ENCODE results near the gene AHRR.

The AHRR gene

DNA sequence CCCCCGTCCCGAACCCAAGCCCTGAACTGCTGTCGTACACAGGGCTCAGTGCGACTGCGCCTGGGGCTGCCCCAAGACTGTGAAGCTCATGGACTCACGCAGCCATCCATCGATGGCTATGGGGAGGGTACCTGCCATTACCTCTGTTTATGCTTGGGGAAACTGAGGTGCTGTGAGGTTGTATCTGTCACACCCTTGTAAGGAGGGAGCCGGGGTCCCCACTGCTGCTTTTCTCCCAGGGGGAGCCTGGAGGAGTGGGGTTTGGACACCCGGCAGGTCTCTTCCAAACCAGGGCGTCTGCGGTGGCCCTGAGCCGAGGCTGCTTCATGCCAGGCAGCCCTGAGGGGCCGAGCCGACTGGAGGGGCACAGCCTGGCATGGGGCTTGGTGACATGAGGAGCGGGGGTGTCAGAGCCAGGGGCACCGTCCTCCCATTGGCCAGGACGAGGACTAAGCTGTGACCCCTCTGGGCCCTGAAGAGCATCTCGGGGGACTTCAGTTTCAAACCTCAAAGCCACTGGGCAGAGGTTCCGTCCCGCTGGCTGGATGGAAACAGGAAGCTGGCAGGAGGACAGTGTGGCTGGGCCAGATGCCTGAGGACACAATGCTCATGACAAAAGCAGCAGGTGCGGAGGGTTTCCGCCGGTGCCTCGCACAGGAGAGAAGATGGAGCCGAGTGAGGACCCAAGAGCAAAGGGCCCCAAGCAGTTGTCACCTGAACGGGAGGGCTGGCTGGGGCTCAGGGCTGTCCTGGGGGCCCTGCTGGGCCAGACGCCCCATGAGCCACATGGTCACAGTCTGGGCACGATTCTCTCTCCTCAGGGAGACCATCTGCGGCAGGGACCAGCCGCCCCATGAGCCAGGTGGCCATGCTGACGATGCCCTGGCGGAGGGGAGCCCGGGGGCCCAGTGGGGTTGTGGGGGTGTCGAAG lies 67.0 kb downstream of the AHRR start:
- peak; percentile 12 for DNase-seq (ENCODE audit: insufficient read length, low spot score)
- FAIRE-seq = no peak
- TF ChIP-seq CTCF (IDR thresholded peaks at IDR 0.05; ENCODE audit: insufficient read depth, missing control alignments) = no peak

- TF ChIP-seq CTCF (IDR thresholded peaks at IDR 0.05; ENCODE audit: insufficient read depth, missing control alignments) = no peak
- no peak for DNase-seq (ENCODE audit: insufficient read length, low spot score)
- FAIRE-seq = no peak
Observed at GRCh38 chr5:389197-389821, 67.8 kb downstream of the AHRR start.

- DNase-seq (ENCODE audit: insufficient read length, low spot score) = peak; percentile 12
- FAIRE-seq = no peak
- TF ChIP-seq CTCF (IDR thresholded peaks at IDR 0.05; ENCODE audit: insufficient read depth, missing control alignments) = no peak
Observed at GRCh38 chr5:389891-390622, 68.5 kb downstream of the AHRR start.

GRCh38 chr5:390623-391491 lies 69.3 kb downstream of the AHRR start:
- TF ChIP-seq CTCF (IDR thresholded peaks at IDR 0.05; ENCODE audit: insufficient read depth, missing control alignments) = no peak
- DNase-seq (ENCODE audit: insufficient read length, low spot score) (peak; percentile 11), FAIRE-seq (no peak)

DNA sequence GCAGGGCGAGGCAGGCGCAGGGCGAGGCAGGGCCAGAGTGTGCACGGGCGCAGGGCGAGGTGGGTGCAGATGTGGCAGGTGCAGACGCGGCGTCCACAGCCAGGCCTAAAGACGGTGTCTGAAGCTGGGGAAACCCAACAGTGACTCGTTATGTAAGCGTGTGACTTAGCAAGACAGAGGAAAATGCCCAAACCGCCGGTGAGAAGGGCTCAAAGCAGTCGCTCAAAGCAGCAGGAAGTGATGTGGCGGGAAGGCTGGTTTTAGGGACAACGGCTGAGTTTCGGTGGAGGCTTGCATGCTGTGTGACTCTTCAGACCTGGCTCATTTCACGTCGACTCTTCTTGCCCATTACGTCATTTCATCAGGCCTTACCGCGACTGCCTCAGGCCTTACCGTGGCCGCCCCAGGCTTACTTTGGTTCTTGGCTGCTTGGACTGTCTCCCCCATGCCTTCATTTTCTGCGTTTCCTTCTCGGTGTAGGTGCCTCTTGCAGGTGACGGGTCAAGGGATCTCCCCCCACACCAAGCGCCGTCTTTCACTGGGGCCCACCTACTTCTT lies 71.0 kb downstream of the AHRR start:
- no peak for FAIRE-seq
- no peak for TF ChIP-seq CTCF (IDR thresholded peaks at IDR 0.05; ENCODE audit: insufficient read depth, missing control alignments)
- no peak for DNase-seq (ENCODE audit: insufficient read length, low spot score)

GRCh38 chr5:393846-394275 lies 72.3 kb downstream of the AHRR start:
- DNase-seq (ENCODE audit: insufficient read length, low spot score) (no peak), FAIRE-seq (no peak)
- no peak for TF ChIP-seq CTCF (IDR thresholded peaks at IDR 0.05; ENCODE audit: insufficient read depth, missing control alignments)
